Pancreas (tissue), 10 donors: ENCODE data around the gene MTG2. TPM values are rescaled to one million over a fixed set of nuclear protein-coding genes. Genes with fewer than 3 reads are reported as not detected.

ENCODE experiments used
- ATAC-seq, 4 donors: fragments of 200-7000 bp; cut with Tn5 transposase; one replicate each; pipeline versions ENCODE4 v1.8.0 to v1.9.1; 2020; ENCODE audit warnings: mild to moderate bottlenecking in 4 of 4, moderate library complexity in 4 of 4
- DNase-seq, 6 donors: peaks; one replicate each; pipeline ENCODE4 v3.0.0-alpha.2; 2020
- FAIRE-seq: peaks from 2 replicates; lab custom pipeline; 2012; peaks lifted over from hg19 to GRCh38; lab: Jason Lieb, UNC
- H3K27ac ChIP-seq, 4 donors: fragments of 200-600 bp; sonication (generic); 1 replicate in 3 of 4; 2 replicates in 1 of 4; pipeline versions ENCODE4 v1.5.0 to v1.8.0; 2020
- H3K27me3 ChIP-seq, 4 donors: fragments of 200-600 bp; one replicate each; pipeline ENCODE4 v1.8.0; 2021
- H3K36me3 ChIP-seq, 3 donors: fragments of 200-600 bp; sonication (generic) in 1 of 3; one replicate each; pipeline versions ENCODE4 v1.5.0 to v1.8.0; 2020 to 2021
- H3K4me1 ChIP-seq, 3 donors: fragments of 200-600 bp; one replicate each; pipeline ENCODE4 v1.8.0; 2021
- H3K4me3 ChIP-seq, 4 donors: fragments of 200-600 bp; sonication (generic) in 2 of 4; one replicate each; pipeline versions ENCODE4 v1.5.0 to v1.8.0; 2020 to 2021
- H3K9me3 ChIP-seq, 4 donors: fragments of 200-600 bp; one replicate each; pipeline ENCODE4 v1.8.0; 2021
- WGBS, 2 donors: extraction: QIAGEN DNeasy Blood & Tissue Kit; methylation state at CpG; one replicate each; pipeline ENCODE4 v1.1.7; 2013; 5-methylcytosine and 5-hydroxymethylcytosine counted together
- intact Hi-C, 3 donors: fragments of 100-400 bp; cut with DNase I; formaldehyde crosslinking; loops; one replicate each; pipeline versions ENCODE4 v1.11.1 to v1.14.2; 2022
- polyA plus RNA-seq, 2 donors: library from polyadenylated mRNA; stranded (reverse); fragments of 200-250 nt; gene quantifications; one replicate each; pipeline ENCODE4 v1.2.3, GENCODE V29; 2013
- total RNA-seq, 6 donors: library from RNA; stranded (reverse); fragmentation: NEBNext Ultra II Directional in 4 of 6; extraction: Animal tissue kit (Norgen Biotek cat#: 25700) in 4 of 6; gene quantifications; one replicate each; pipeline versions ENCODE4 v1.2.1 to v1.2.4, GENCODE V29; 2021 to 2023
- TF ChIP-seq, protein P1 (sequence below), 4 donors: fragments of 200-600 bp; sonication (generic) in 3 of 4; IDR thresholded peaks; one replicate each; pipeline versions ENCODE4 v1.5.0 to v1.8.0; 2021; ENCODE audit warnings: antibody characterized with exemption in 4 of 4
- donor health status: healthy with polysubstance abuse.
- donor health status: DM: no; HTN: no; CAD: no; lungs with moderate emphysema.
- donor health status: DM: no; HTN: no; CAD: no.
- donor health status: control.
- donor health status: control.
- donor health status: Bipolar disorder and iron deficiency.
- donor health status: DM: yes; HTN: yes; CAD: no.
- donor health status: DM: no; HTN: no; CAD: no.
- donor health status: DM: no; HTN: no; CAD: no.
- donor health status: DM: yes; HTN: yes; CAD: no.

Gene MTG2
- total and polyA plus RNA-seq, 8 donors: 9.7 to 55.3 (median 14.2) TPM

DNA sequence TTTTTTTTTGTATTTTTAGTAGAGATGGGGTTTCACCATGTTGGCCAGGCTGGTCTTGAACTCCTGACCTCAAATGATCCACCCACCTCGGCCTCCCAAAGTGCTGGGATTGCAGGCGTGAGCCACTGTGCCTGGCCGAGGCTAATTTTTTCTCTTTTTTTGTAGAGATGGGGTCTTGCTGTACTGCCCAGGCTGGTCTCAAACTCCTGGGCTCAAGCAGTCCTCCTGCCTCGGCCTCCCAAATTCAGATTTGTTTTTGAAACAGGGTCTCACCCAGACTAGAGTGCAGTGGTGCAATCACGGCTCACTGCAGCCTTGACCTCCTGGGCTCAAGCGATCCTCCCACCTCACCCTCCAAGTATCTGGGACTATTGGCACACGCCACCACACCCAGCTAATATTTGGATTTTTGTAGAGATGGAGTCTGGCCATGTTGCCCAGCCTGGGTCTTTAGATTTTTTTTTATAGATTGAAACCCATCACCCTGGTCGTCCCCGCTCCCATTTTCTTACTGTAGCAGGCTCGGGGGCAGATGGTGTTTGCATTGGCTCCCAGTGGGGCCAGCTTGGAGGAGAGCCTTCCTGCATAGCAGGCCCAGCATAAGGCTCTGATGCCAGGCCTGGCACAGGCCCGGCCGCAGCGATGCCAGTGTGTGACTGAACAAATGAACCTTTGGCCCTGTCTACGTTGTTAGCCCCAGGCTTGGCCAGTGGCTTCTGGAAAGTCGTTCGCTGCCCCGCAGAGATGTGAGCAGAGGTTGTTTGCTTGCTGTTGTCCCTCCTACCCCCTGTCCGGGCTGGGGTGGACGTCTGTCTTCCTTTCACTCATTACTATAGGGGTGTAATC, 4.3 kb upstream of the MTG2 start:
- H3K36me3 ChIP-seq: peaks cover 0 to 15% (median 7%) of the 10 kb centered on the region in 3 donors
- H3K27ac ChIP-seq: no peak overlapping the region
- FAIRE-seq (no peak), DNase-seq (peak in 2 of 6 donors; percentile 14 to 49), ATAC-seq (no peak)
- intact Hi-C loops: loop anchor here in 1 of 3 donors (10.0 kb wide), 1 partner anchor 206 kb away; the partner anchor contains the start of gene RPS21
- peaks cover 0 to 7% (median 0%) of the 10 kb centered on the region in 3 donors for H3K4me1 ChIP-seq
- no peaks in the 10 kb centered on the region for H3K9me3 ChIP-seq
- no peak overlapping the region for H3K4me3 ChIP-seq
- WGBS, 2 donors: 90% methylated on average over 19 of the region's 19 CpGs
- TF ChIP-seq, protein P1, sequence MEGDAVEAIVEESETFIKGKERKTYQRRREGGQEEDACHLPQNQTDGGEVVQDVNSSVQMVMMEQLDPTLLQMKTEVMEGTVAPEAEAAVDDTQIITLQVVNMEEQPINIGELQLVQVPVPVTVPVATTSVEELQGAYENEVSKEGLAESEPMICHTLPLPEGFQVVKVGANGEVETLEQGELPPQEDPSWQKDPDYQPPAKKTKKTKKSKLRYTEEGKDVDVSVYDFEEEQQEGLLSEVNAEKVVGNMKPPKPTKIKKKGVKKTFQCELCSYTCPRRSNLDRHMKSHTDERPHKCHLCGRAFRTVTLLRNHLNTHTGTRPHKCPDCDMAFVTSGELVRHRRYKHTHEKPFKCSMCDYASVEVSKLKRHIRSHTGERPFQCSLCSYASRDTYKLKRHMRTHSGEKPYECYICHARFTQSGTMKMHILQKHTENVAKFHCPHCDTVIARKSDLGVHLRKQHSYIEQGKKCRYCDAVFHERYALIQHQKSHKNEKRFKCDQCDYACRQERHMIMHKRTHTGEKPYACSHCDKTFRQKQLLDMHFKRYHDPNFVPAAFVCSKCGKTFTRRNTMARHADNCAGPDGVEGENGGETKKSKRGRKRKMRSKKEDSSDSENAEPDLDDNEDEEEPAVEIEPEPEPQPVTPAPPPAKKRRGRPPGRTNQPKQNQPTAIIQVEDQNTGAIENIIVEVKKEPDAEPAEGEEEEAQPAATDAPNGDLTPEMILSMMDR (IDR thresholded peaks at IDR 0.05): no peak
- H3K27me3 ChIP-seq: no peaks in the 10 kb centered on the region

DNA sequence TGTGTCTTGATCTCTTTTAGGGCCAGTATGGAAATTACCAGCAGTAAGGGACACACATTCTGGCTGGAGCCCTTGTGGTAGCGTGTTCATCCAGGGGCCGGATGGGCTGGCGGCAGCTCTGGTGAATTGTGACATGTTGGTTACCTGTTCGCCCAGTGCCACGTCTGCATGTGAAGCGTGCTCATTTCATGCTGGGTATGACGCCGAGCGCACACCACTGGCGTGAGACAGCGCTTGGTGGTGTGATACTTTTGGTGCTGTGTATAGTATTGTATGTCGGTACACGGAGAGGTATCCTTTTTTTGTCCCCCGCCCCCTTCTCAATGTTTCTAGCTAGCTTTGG, 3.7 kb upstream of the MTG2 start:
- Histone ChIP-seq H3K36me3 (peaks cover 0 to 14% (median 7%) of the 10 kb centered on the region in 3 donors), H3K9me3 (no peaks in the 10 kb centered on the region), H3K4me3 (no peak overlapping the region), H3K27ac (no peak overlapping the region), H3K4me1 (peaks cover 0 to 13% (median 0%) of the 10 kb centered on the region in 3 donors), H3K27me3 (no peaks in the 10 kb centered on the region)
- FAIRE-seq: no peak
- 96% methylated on average over 14 of the region's 14 CpGs for WGBS, 2 donors
- intact Hi-C loops: loop anchor here in 1 of 3 donors (10.0 kb wide), 1 partner anchor 206 kb away; the partner anchor contains the start of gene RPS21
- no peak for ATAC-seq
- TF ChIP-seq, protein P1 (IDR thresholded peaks at IDR 0.05): no peak
- peak in 2 of 6 donors; percentile 12 to 44 for DNase-seq

DNA sequence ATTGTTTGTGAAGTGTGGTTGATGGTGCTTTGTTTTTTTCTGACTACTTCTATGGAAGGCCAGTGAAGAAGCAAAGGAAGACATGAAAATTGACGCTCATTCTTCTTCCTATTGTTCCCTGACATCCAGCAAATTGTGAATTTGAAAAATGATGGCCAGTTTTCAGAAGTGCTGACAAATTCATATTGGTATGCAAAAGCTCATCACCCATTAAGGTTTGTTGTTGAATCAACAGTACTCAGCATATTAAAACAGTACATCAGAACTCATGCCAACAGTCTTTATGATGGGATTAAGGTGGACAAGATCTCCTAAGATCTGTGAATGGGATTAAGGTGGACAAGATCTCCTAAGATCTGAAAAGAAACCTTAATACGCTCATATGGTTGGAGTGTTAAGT, 1.0 kb upstream of the MTG2 start:
- intact Hi-C loops: no loop called here
- peaks cover 0 to 6% (median 0%) of the 10 kb centered on the region in 3 donors for H3K36me3 ChIP-seq
- DNase-seq (no peak), FAIRE-seq (no peak), ATAC-seq (no peak)
- peak overlapping the region in 1 of 4 donors; percentile 90 for H3K27ac ChIP-seq
- H3K9me3 ChIP-seq: no peaks in the 10 kb centered on the region
- no peaks in the 10 kb centered on the region for H3K27me3 ChIP-seq
- H3K4me3 ChIP-seq: peak overlapping the region in 2 of 4 donors; percentile 96 to 98
- H3K4me1 ChIP-seq: peaks cover 0 to 18% (median 0%) of the 10 kb centered on the region in 3 donors
- WGBS, 2 donors: 95 to 99% methylated on average over 2 of the region's 2 CpGs
- TF ChIP-seq, protein P1 (IDR thresholded peaks at IDR 0.05): no peak

DNA sequence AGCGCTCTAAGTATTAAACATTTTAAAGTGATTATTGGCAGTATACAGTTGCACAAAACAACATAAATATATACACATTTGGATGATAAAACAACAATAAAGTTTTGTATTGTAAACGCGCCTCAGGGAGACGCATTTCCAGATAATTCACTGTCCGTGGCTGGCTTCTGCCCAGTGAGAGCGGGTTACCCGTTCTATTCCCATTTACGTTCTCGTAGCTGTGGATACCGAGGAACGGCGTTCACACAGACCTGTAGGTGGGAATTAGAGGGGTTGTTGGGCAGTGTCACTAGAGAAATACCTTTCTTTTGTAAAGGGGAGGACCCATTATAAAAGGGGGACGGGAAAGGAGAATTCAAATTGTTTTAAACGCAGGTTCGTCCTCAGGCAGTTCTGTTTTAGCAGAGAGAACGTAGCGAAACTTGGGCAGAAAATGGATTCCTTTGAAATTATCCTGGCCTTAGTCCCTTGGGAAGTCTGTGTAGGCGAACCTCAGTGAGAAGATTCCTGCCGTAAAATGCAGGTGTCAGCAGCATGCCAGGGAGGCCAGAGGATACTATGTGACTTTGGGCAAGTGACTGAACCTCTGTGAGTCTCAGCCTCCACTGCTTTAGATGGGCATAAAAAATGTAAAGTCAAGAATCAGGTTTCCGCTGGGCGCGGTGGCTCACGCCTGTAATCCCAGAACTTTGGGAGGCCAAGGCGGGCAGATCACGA, 756 bp downstream of the MTG2 start:
- 23% methylated on average over 25 of the region's 25 CpGs for WGBS, 2 donors
- Histone ChIP-seq H3K27ac (peak overlapping the region; percentile 82 to 90 (median 88)), H3K4me3 (peak overlapping the region; percentile 80 to 98 (median 97)), H3K36me3 (peaks cover 0 to 6% (median 0%) of the 10 kb centered on the region in 3 donors), H3K27me3 (no peaks in the 10 kb centered on the region), H3K4me1 (peaks cover 0 to 18% (median 0%) of the 10 kb centered on the region in 3 donors), H3K9me3 (no peaks in the 10 kb centered on the region)
- TF ChIP-seq, protein P1 (IDR thresholded peaks at IDR 0.05): no peak
- DNase-seq: peak in 2 of 6 donors; percentile 11 to 12
- no peak for FAIRE-seq
- no peak for ATAC-seq
- intact Hi-C loops: no loop called here
